ENCODE measurements around the gene RSPH10B2. TPM values are rescaled to one million over a fixed set of nuclear protein-coding genes. Genes with fewer than 3 reads are reported as not detected.

RSPH10B2 gene
- total and polyA plus RNA-seq, 2 of the 13 experiments (the other 11 are each of a cell fraction or from before 2014, with no cell fraction given): 0.31 TPM; not detected in 1

GRCh38 chr7:6729492-6730342, 24.2 kb upstream of the RSPH10B2 start (continued):
- no peak; the same call in 1 of the 2 replicates for TF ChIP-seq ZHX1 (CRISPR knock-in tag; IDR thresholded peaks at IDR 0.05; ENCODE audit: low read depth)
- TF ChIP-seq KLF16 (CRISPR knock-in tag; IDR thresholded peaks at IDR 0.05): peak in 1 of 2 experiments; percentile 61; a peak in 1 of 4 replicates
- TF ChIP-seq ZNF710 (CRISPR knock-in tag; IDR thresholded peaks at IDR 0.05; ENCODE audit: borderline replicate concordance): peak; percentile 88
- TF ChIP-seq YEATS4 (CRISPR knock-in tag; IDR thresholded peaks at IDR 0.05; ENCODE audit: borderline replicate concordance): peak; percentile 87
- peak; percentile 49; the same call in 1 of the 2 replicates for TF ChIP-seq HINFP (CRISPR knock-in tag; IDR thresholded peaks at IDR 0.05; ENCODE audit: low read depth)
- no peak for TF ChIP-seq SETDB1 (CRISPR knock-in tag; IDR thresholded peaks at IDR 0.05; ENCODE audit: borderline replicate concordance)
- TF ChIP-seq AGO1 (IDR thresholded peaks at IDR 0.05; ENCODE audit: low read depth, low read length, poor library complexity, severe bottlenecking): peak; percentile 43
- peak; percentile 66 for TF ChIP-seq ZNF430 (CRISPR knock-in tag; IDR thresholded peaks at IDR 0.05)
- TF ChIP-seq SMAD3 (CRISPR knock-in tag; IDR thresholded peaks at IDR 0.05): peak; percentile 28; the same call in 1 of the 2 replicates
- no peak for TF ChIP-seq ZNF281 (CRISPR knock-in tag; IDR thresholded peaks at IDR 0.05; ENCODE audit: borderline replicate concordance)
- no peak for TF ChIP-seq LRRFIP1 (CRISPR knock-in tag; conservative IDR thresholded peaks at IDR 0.05)
- no peak for TF ChIP-seq CHD2 (IDR thresholded peaks at IDR 0.05; ENCODE audit: low read depth, low read length)

Data from HepG2 (cell line).